Uterus (tissue), 4 donors: ENCODE data around the gene SALL3. TPM values are rescaled to one million over a fixed set of nuclear protein-coding genes. Genes with fewer than 3 reads are reported as not detected.

Experiments
- DNase-seq, 2 donors: peaks; one replicate each; pipeline ENCODE4 v3.0.0-alpha.2; 2019 to 2020
- H3K27ac ChIP-seq, 2 donors: fragments of 200-600 bp; sonication (generic); 1 replicate in 1 of 2; 2 replicates in 1 of 2; pipeline ENCODE4 v1.5.1; 2016 to 2018
- H3K27me3 ChIP-seq, 2 donors: fragments of 200-600 bp; sonication (generic); one replicate each; pipeline ENCODE4 v1.5.1; 2018 to 2019; ENCODE audit warnings: control low read depth in 1 of 2
- H3K36me3 ChIP-seq, 2 donors: fragments of 200-600 bp; sonication (generic); one replicate each; pipeline ENCODE4 v1.5.1; 2019; ENCODE audit warnings: control low read depth in 1 of 2
- H3K4me1 ChIP-seq, 2 donors: fragments of 200-600 bp; sonication (generic); one replicate each; pipeline ENCODE4 v1.5.1; 2018 to 2019; ENCODE audit warnings: control low read depth in 1 of 2
- H3K4me3 ChIP-seq, 2 donors: fragments of 200-600 bp; sonication (generic); 1 replicate in 1 of 2; 2 replicates in 1 of 2; pipeline ENCODE4 v1.5.1; 2018 to 2019; ENCODE audit warnings: mild to moderate bottlenecking in 1 of 2
- H3K9me3 ChIP-seq, 2 donors: fragments of 200-600 bp; sonication (generic); one replicate each; pipeline ENCODE4 v1.5.1; 2019; ENCODE audit warnings: control low read depth in 1 of 2
- CTCF ChIP-seq, 4 experiments: fragments of 200-600 bp in 2 of 4; fragments of 450-650 bp in 2 of 4; sonication (generic) in 2 of 4; IDR thresholded peaks; one replicate each; pipeline ENCODE4 v1.5.1; 2016 to 2019; ENCODE audit warnings: antibody characterized with exemption in 4 of 4, mild to moderate bottlenecking in 2 of 4, moderate library complexity in 1 of 4
- POLR2A ChIP-seq, 2 donors: fragments of 450-650 bp; IDR thresholded peaks; one replicate each; pipeline ENCODE4 v1.6.1; 2016; ENCODE audit warnings: antibody characterized with exemption in 2 of 2, mild to moderate bottlenecking in 1 of 2, moderate library complexity in 1 of 2
- intact Hi-C: fragments of 100-400 bp; cut with DNase I; formaldehyde crosslinking; loops from one replicate; pipeline ENCODE4 v1.15.1; 2023; ENCODE audit warnings: low total_unique reads
- total RNA-seq, 4 donors: library from RNA; depleted of rRNA in 3 of 4; stranded (reverse); fragments of >200 nt in 3 of 4; gene quantifications; one replicate each; pipeline versions ENCODE4 v1.1.0 to v1.2.4, GENCODE V29; 2014 to 2023
- donor health status: DM: yes; HTN: yes; CAD: no.

SALL3 gene
- total RNA-seq, 4 donors from 2014 or later: 0.28 TPM; not detected in 3

GRCh38 chr18:78945628-78946027 is 34.0 kb upstream of the SALL3 start:
- TF ChIP-seq POLR2A (IDR thresholded peaks at IDR 0.05) (no peak), CTCF (IDR thresholded peaks at IDR 0.05) (no peak)
- Histone ChIP-seq H3K36me3 (no peaks in the 10 kb centered on the region), H3K4me1 (no peaks in the 10 kb centered on the region), H3K9me3 (no peaks in the 10 kb centered on the region), H3K27ac (no peak overlapping the region), H3K4me3 (no peak overlapping the region), H3K27me3 (no peaks in the 10 kb centered on the region)
- intact Hi-C loops: no loop called here
- DNase-seq: no peak

- H3K4me3 ChIP-seq: no peak overlapping the region
- DNase-seq: no peak
- no peaks in the 10 kb centered on the region for H3K27me3 ChIP-seq
- no peaks in the 10 kb centered on the region for H3K4me1 ChIP-seq
- H3K36me3 ChIP-seq: no peaks in the 10 kb centered on the region
- intact Hi-C loops: no loop called here
- H3K27ac ChIP-seq: no peak overlapping the region
- no peak for TF ChIP-seq POLR2A (IDR thresholded peaks at IDR 0.05)
- no peak for TF ChIP-seq CTCF (IDR thresholded peaks at IDR 0.05)
- no peaks in the 10 kb centered on the region for H3K9me3 ChIP-seq
Observed at GRCh38 chr18:78947291-78947690, 32.3 kb upstream of the SALL3 start.

- intact Hi-C loops: no loop called here
Observed at GRCh38 chr18:78948221-78948620, 31.4 kb upstream of the SALL3 start.

GRCh38 chr18:78948707-78949106 is 30.9 kb upstream of the SALL3 start:
- no peak for DNase-seq
- Histone ChIP-seq H3K27me3 (no peaks in the 10 kb centered on the region), H3K4me1 (no peaks in the 10 kb centered on the region), H3K9me3 (no peaks in the 10 kb centered on the region), H3K27ac (no peak overlapping the region), H3K36me3 (no peaks in the 10 kb centered on the region), H3K4me3 (no peak overlapping the region)
- intact Hi-C loops: no loop called here
- TF ChIP-seq POLR2A (IDR thresholded peaks at IDR 0.05): no peak
- TF ChIP-seq CTCF (IDR thresholded peaks at IDR 0.05): no peak

More at GRCh38 chr18:78948221-78948620, 31.4 kb upstream of the SALL3 start:
- H3K27me3 ChIP-seq: no peaks in the 10 kb centered on the region
- no peaks in the 10 kb centered on the region for H3K36me3 ChIP-seq
- H3K4me3 ChIP-seq: no peak overlapping the region
- DNase-seq: no peak
- H3K4me1 ChIP-seq: no peaks in the 10 kb centered on the region
- H3K9me3 ChIP-seq: no peaks in the 10 kb centered on the region
- TF ChIP-seq POLR2A (IDR thresholded peaks at IDR 0.05) (no peak), CTCF (IDR thresholded peaks at IDR 0.05) (no peak)
- no peak overlapping the region for H3K27ac ChIP-seq

GRCh38 chr18:78949216-78949615 is 30.4 kb upstream of the SALL3 start:
- Histone ChIP-seq H3K27ac (no peak overlapping the region), H3K9me3 (no peaks in the 10 kb centered on the region), H3K4me1 (no peaks in the 10 kb centered on the region), H3K4me3 (no peak overlapping the region), H3K27me3 (no peaks in the 10 kb centered on the region), H3K36me3 (no peaks in the 10 kb centered on the region)
- no peak for DNase-seq
- intact Hi-C loops: no loop called here
- TF ChIP-seq CTCF (IDR thresholded peaks at IDR 0.05) (no peak), POLR2A (IDR thresholded peaks at IDR 0.05) (no peak)
